ENCODE results near the gene GAL3ST1. TPM values are rescaled to one million over a fixed set of nuclear protein-coding genes. Genes with fewer than 3 reads are reported as not detected.

GAL3ST1 gene
- total RNA-seq, 6 experiments from 2014 or later, result not detected

- Mint-ChIP-seq H3K4me1 (ENCODE audit: low read depth) (no peaks in the 10 kb centered on the region), H3K27ac (no peak overlapping the region), H3K4me3 (no peak overlapping the region), H3K36me3 (ENCODE audit: low read depth) (peaks cover 11% of the 10 kb centered on the region; the same call in 1 of the 2 replicates), H3K27me3 (ENCODE audit: insufficient read depth) (no peaks in the 10 kb centered on the region), H3K9me3 (no peaks in the 10 kb centered on the region)
- TF ChIP-seq, protein P1, sequence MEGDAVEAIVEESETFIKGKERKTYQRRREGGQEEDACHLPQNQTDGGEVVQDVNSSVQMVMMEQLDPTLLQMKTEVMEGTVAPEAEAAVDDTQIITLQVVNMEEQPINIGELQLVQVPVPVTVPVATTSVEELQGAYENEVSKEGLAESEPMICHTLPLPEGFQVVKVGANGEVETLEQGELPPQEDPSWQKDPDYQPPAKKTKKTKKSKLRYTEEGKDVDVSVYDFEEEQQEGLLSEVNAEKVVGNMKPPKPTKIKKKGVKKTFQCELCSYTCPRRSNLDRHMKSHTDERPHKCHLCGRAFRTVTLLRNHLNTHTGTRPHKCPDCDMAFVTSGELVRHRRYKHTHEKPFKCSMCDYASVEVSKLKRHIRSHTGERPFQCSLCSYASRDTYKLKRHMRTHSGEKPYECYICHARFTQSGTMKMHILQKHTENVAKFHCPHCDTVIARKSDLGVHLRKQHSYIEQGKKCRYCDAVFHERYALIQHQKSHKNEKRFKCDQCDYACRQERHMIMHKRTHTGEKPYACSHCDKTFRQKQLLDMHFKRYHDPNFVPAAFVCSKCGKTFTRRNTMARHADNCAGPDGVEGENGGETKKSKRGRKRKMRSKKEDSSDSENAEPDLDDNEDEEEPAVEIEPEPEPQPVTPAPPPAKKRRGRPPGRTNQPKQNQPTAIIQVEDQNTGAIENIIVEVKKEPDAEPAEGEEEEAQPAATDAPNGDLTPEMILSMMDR (IDR thresholded peaks at IDR 0.05), result no peak
- DNase-seq, result no peak
Observed at GRCh38 chr22:30582788-30583545, 8.5 kb upstream of the GAL3ST1 start.

DNA sequence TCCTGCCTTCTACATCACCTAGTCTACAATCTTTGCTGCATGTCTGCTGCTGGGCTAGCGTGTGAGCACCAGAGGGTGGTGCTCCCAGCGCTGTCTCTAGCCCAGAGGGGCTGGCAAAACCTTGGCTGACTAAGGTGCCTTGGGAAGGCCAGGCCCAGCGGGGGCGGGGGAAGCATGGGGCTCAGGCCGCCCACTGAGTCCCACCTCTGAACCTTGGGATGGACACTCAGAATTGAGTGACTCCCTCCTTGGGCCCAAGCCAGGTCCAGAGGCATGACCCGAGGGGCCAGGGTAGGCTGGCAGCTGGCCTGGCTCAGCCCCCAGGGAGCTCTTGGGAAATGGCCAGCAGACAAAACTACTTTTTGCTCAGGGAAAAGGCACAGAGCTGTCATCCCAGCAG lies 7.6 kb upstream of the GAL3ST1 start:
- peaks cover 7% of the 10 kb centered on the region; the same call in 1 of the 2 replicates for H3K36me3 Mint-ChIP-seq (ENCODE audit: low read depth)
- H3K9me3 Mint-ChIP-seq, result no peaks in the 10 kb centered on the region
- DNase-seq, result no peak
- no peaks in the 10 kb centered on the region for H3K4me1 Mint-ChIP-seq (ENCODE audit: low read depth)
- TF ChIP-seq, protein P1 (IDR thresholded peaks at IDR 0.05), result no peak
- no peak overlapping the region for H3K27ac Mint-ChIP-seq
- no peak overlapping the region for H3K4me3 Mint-ChIP-seq
- no peaks in the 10 kb centered on the region for H3K27me3 Mint-ChIP-seq (ENCODE audit: insufficient read depth)

GRCh38 chr22:30580896-30581295 lies 6.4 kb upstream of the GAL3ST1 start:
- H3K36me3 Mint-ChIP-seq (ENCODE audit: low read depth), result peaks cover 7% of the 10 kb centered on the region; the same call in 1 of the 2 replicates
- H3K4me3 Mint-ChIP-seq, result no peak overlapping the region
- DNase-seq, result no peak
- TF ChIP-seq, protein P1 (IDR thresholded peaks at IDR 0.05), result no peak
- no peaks in the 10 kb centered on the region for H3K4me1 Mint-ChIP-seq (ENCODE audit: low read depth)
- H3K9me3 Mint-ChIP-seq, result no peaks in the 10 kb centered on the region
- H3K27ac Mint-ChIP-seq, result no peak overlapping the region
- H3K27me3 Mint-ChIP-seq (ENCODE audit: insufficient read depth), result no peaks in the 10 kb centered on the region

- Mint-ChIP-seq H3K9me3 (no peaks in the 10 kb centered on the region), H3K27me3 (ENCODE audit: insufficient read depth) (peaks cover 3% of the 10 kb centered on the region; the same call in 1 of the 2 replicates), H3K27ac (no peak overlapping the region), H3K36me3 (ENCODE audit: low read depth) (peaks cover 12% of the 10 kb centered on the region; the same call in 1 of the 2 replicates), H3K4me1 (ENCODE audit: low read depth) (no peaks in the 10 kb centered on the region), H3K4me3 (no peak overlapping the region)
- TF ChIP-seq, protein P1 (IDR thresholded peaks at IDR 0.05), result no peak
- no peak for DNase-seq
Observed at GRCh38 chr22:30578481-30578880, 4.0 kb upstream of the GAL3ST1 start.

DNA sequence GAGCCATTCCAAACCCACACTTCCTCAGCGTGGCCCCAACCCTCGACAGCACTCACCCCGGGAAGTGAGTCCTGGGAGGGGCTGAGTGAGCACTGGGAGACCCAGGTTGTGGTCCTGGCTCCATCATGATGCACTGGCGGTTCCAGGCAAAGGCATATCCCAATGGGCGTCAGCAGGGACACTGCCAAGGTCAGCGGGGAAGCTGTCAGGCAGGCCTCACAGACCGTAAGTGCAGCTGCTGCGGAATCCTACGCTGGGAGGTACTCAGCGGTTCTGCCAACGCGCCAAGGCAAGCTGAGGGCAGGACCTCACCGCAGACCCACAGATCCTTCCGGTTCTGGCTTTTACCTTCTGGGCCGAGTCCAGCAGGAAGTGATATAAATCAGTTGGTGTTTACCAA lies 1.4 kb upstream of the GAL3ST1 start:
- DNase-seq, result no peak
- Mint-ChIP-seq H3K36me3 (ENCODE audit: low read depth) (peaks cover 12% of the 10 kb centered on the region; the same call in 1 of the 2 replicates), H3K9me3 (no peaks in the 10 kb centered on the region), H3K4me3 (no peak overlapping the region), H3K27me3 (ENCODE audit: insufficient read depth) (peaks cover 3% of the 10 kb centered on the region), H3K4me1 (ENCODE audit: low read depth) (no peaks in the 10 kb centered on the region), H3K27ac (no peak overlapping the region)
- TF ChIP-seq, protein P1 (IDR thresholded peaks at IDR 0.05), result no peak

All from HFFc6 (cell line).